ENCODE data around the gene MNDA.
"Not testable (repeated sequence)": the region's sequence is repeated elsewhere in the genome, so short reads cannot be mapped to it uniquely, and the experiment has no call there.

Gene MNDA

GRCh38 chr1:158839566-158839965 is 8.4 kb downstream of the MNDA start:
- no peak for DNase-seq

GRCh38 chr1:158840236-158840635 is 9.1 kb downstream of the MNDA start:
- DNase-seq: no peak

- DNase-seq: no peak
Measured at GRCh38 chr1:158864595-158864994, 33.4 kb downstream of the MNDA start.

GRCh38 chr1:158870438-158870837 is 39.3 kb downstream of the MNDA start:
- not testable (repeated sequence) for DNase-seq

DNA sequence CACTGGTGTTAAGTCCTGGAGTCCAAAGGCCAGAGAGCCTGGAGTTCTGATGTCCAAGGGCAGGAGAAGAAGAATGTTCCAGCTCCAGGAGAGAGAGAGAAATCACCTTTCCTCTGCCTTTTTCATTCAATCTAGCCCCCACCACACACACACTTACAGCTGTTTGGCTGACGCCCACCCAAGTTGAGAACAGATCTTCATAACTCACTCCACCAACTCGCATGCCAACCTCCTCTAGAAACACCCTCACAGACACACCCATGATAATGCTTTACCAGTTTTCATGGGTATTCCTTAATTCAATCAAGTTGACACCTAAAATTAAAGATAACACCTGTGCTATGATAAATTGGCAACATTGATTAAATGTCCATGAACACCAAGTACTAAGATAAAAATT is 42.0 kb downstream of the MNDA start:
- no peak for DNase-seq

- no peak for DNase-seq
Measured at GRCh38 chr1:158893654-158894053, 62.5 kb downstream of the MNDA start.

DNA sequence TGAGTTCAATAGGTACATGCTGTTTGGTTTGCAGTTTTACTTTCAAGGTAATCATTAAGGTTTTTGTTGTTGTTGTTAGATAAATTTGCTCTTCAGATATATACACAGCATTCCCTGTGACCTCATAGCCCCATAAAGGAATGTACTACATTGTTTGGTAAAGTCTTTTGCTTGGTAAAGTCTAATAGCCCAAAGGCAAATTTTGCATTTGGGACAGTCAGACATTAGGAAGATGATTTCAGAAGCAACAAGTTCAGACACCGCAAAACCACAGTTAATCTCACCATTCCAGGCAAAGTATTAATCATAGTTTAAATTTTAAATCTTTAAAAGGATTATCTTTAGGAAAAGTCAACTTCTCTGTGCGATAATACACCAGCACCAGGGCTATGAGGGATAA is 67.6 kb downstream of the MNDA start:
- no peak for DNase-seq
